GM12878 (cell line): ENCODE data around the gene TSPAN15.

ENCODE experiments used
- ASH2L ChIP-seq: fragments of 300-600, 200-600 bp; sonication (generic); IDR thresholded peaks from 2 replicates; pipeline ENCODE4 v1.6.1; 2017; ENCODE audit warnings: low read depth, mild to moderate bottlenecking, borderline replicate concordance
- CTCF ChIP-seq, 3 experiments: IDR thresholded peaks in 2 of 3; conservative IDR thresholded peaks in 1 of 3; 2 replicates each; pipeline ENCODE4 v1.5.1; 2011; ENCODE audit warnings: low read depth in 3 of 3, low read length in 3 of 3, mild to moderate bottlenecking in 3 of 3, control low read depth in 2 of 3, moderate library complexity in 2 of 3, inconsistent platforms in 1 of 3, mixed read lengths in 1 of 3; ENCODE audit not compliant: control insufficient read depth in 2 of 3, insufficient read depth in 1 of 3; ENCODE audit errors: extremely low read depth in 1 of 3
- EGR1 ChIP-seq, 2 experiments: IDR thresholded peaks; 1 replicate in 1 of 2; 2 replicates in 1 of 2; pipeline ENCODE4 v1.6.1; 2011 to 2012; ENCODE audit warnings: low read depth in 2 of 2, low read length in 2 of 2, borderline replicate concordance in 1 of 2, mild to moderate bottlenecking in 1 of 2, moderate library complexity in 1 of 2
- EP300 ChIP-seq, 2 experiments: fragments of 150-350 bp in 1 of 2; IDR thresholded peaks; 2 replicates each; pipeline ENCODE4 v1.6.1; 2011 to 2012; ENCODE audit warnings: low read depth in 2 of 2, low read length in 2 of 2, borderline replicate concordance in 1 of 2, improper control_type of control experiment in 1 of 2, inconsistent platforms in 1 of 2; ENCODE audit not compliant: control insufficient read depth in 1 of 2
- ESRRA ChIP-seq: IDR thresholded peaks from 2 replicates; pipeline ENCODE4 v1.6.1; 2012; ENCODE audit warnings: mild to moderate bottlenecking, low read length, improper control_type of control experiment
- MAX ChIP-seq: IDR thresholded peaks from 2 replicates; pipeline ENCODE4 v1.6.1; 2012; ENCODE audit warnings: low read depth, low read length, improper control_type of control experiment
- POLR2A ChIP-seq: IDR thresholded peaks from 2 replicates; pipeline ENCODE4 v1.6.1; 2011; ENCODE audit warnings: low read depth, mild to moderate bottlenecking, low read length
- RAD21 ChIP-seq: IDR thresholded peaks from 2 replicates; pipeline ENCODE4 v1.6.1; 2011; ENCODE audit warnings: mild to moderate bottlenecking, low read depth, low read length, moderate library complexity; ENCODE audit not compliant: insufficient read depth
- RBBP5 ChIP-seq: fragments of 200-600 bp; sonication (generic); conservative IDR thresholded peaks from 2 replicates; pipeline ENCODE4 v1.6.1; 2016
- REST ChIP-seq: IDR thresholded peaks from 2 replicates; pipeline ENCODE4 v1.6.1; 2012; ENCODE audit warnings: mild to moderate bottlenecking, low read depth, low read length
- TAF1 ChIP-seq: IDR thresholded peaks from 2 replicates; pipeline ENCODE4 v1.6.1; 2011; ENCODE audit warnings: mild to moderate bottlenecking, low read depth, low read length, borderline replicate concordance
- ZNF274 ChIP-seq: IDR thresholded peaks from one replicate; pipeline ENCODE4 v1.8.0; 2011; ENCODE audit not compliant: insufficient read length, insufficient read depth
- ZZZ3 ChIP-seq: IDR thresholded peaks from 2 replicates; pipeline ENCODE4 v1.6.1; 2011; ENCODE audit warnings: low read depth; ENCODE audit not compliant: control insufficient read depth, insufficient read length

GRCh38 chr10:69463886-69464285, 12.6 kb downstream of the TSPAN15 start:
- TF ChIP-seq CTCF (IDR thresholded peaks at IDR 0.05 in 2 of 3, conservative IDR thresholded peaks at IDR 0.05 in 1 of 3; ENCODE audit: control insufficient read depth in 2 of 3, extremely low read depth in 1 of 3, insufficient read depth in 1 of 3, low read depth in 3 of 3, low read length in 3 of 3) (no peak), EGR1 (IDR thresholded peaks at IDR 0.05; ENCODE audit: borderline replicate concordance in 1 of 2, low read depth in 2 of 2, low read length in 2 of 2) (no peak), ESRRA (no peak), POLR2A (no peak), ZZZ3 (no peak), TAF1 (no peak), MAX (no peak), REST (no peak), EP300 (IDR thresholded peaks at IDR 0.05; ENCODE audit: borderline replicate concordance in 1 of 2, control insufficient read depth in 1 of 2, low read depth in 2 of 2, low read length in 2 of 2) (no peak), RAD21 (no peak), ZNF274 (no peak), RBBP5 (no peak), ASH2L (no peak)
